ENCODE measurements around the gene ARMC9.
A peak's percentile ranks its signal among the peaks of the same experiment; 100 is the strongest.

The ARMC9 gene

GRCh38 chr2:231185050-231185725, 13.2 kb upstream of the ARMC9 start:
- DNase-seq (ENCODE audit: low read depth): no peak
- Histone ChIP-seq H3K36me3 (ENCODE audit: control insufficient read depth, insufficient read depth, low read length, severe bottlenecking) (no peaks in the 10 kb centered on the region), H3K4me1 (ENCODE audit: control insufficient read depth, insufficient read depth, low read length) (peaks cover 45% of the 10 kb centered on the region), H3K9me3 (ENCODE audit: control insufficient read depth, low read length) (no peaks in the 10 kb centered on the region), H3K9ac (ENCODE audit: low read length) (peak overlapping the region; percentile 12), H3K4me3 (ENCODE audit: low read length) (no peak overlapping the region), H3K27me3 (replicated peaks; ENCODE audit: control insufficient read depth, insufficient read depth, low read length) (no peaks in the 10 kb centered on the region)

- no peaks in the 10 kb centered on the region for H3K36me3 ChIP-seq (ENCODE audit: control insufficient read depth, insufficient read depth, low read length, severe bottlenecking)
- H3K4me1 ChIP-seq (ENCODE audit: control insufficient read depth, insufficient read depth, low read length): peaks cover 45% of the 10 kb centered on the region
- DNase-seq (ENCODE audit: low read depth): no peak
- peak overlapping the region; percentile 12 for H3K9ac ChIP-seq (ENCODE audit: low read length)
- no peak overlapping the region for H3K4me3 ChIP-seq (ENCODE audit: low read length)
- H3K9me3 ChIP-seq (ENCODE audit: control insufficient read depth, low read length): no peaks in the 10 kb centered on the region
- no peaks in the 10 kb centered on the region for H3K27me3 ChIP-seq (replicated peaks; ENCODE audit: control insufficient read depth, insufficient read depth, low read length)
Measured at GRCh38 chr2:231185886-231186285, 12.5 kb upstream of the ARMC9 start.

- H3K9me3 ChIP-seq (ENCODE audit: control insufficient read depth, low read length): no peaks in the 10 kb centered on the region
- H3K36me3 ChIP-seq (ENCODE audit: control insufficient read depth, insufficient read depth, low read length, severe bottlenecking): no peaks in the 10 kb centered on the region
- no peak overlapping the region for H3K9ac ChIP-seq (ENCODE audit: low read length)
- H3K4me1 ChIP-seq (ENCODE audit: control insufficient read depth, insufficient read depth, low read length): peaks cover 49% of the 10 kb centered on the region
- no peak for DNase-seq (ENCODE audit: low read depth)
- no peak overlapping the region for H3K4me3 ChIP-seq (ENCODE audit: low read length)
- no peaks in the 10 kb centered on the region for H3K27me3 ChIP-seq (replicated peaks; ENCODE audit: control insufficient read depth, insufficient read depth, low read length)
Measured at GRCh38 chr2:231186325-231186724, 12.1 kb upstream of the ARMC9 start.

- H3K9me3 ChIP-seq (ENCODE audit: control insufficient read depth, low read length): no peaks in the 10 kb centered on the region
- H3K4me3 ChIP-seq (ENCODE audit: low read length): no peak overlapping the region
- H3K4me1 ChIP-seq (ENCODE audit: control insufficient read depth, insufficient read depth, low read length): peaks cover 55% of the 10 kb centered on the region
- DNase-seq (ENCODE audit: low read depth): peak; percentile 24
- H3K27me3 ChIP-seq (replicated peaks; ENCODE audit: control insufficient read depth, insufficient read depth, low read length): no peaks in the 10 kb centered on the region
- no peaks in the 10 kb centered on the region for H3K36me3 ChIP-seq (ENCODE audit: control insufficient read depth, insufficient read depth, low read length, severe bottlenecking)
- H3K9ac ChIP-seq (ENCODE audit: low read length): peak overlapping the region; percentile 67
Measured at GRCh38 chr2:231187736-231188505, 10.5 kb upstream of the ARMC9 start.

- Histone ChIP-seq H3K27me3 (replicated peaks; ENCODE audit: control insufficient read depth, insufficient read depth, low read length) (no peaks in the 10 kb centered on the region), H3K4me1 (ENCODE audit: control insufficient read depth, insufficient read depth, low read length) (peaks cover 57% of the 10 kb centered on the region), H3K4me3 (ENCODE audit: low read length) (no peak overlapping the region), H3K9ac (ENCODE audit: low read length) (peak overlapping the region; percentile 43), H3K36me3 (ENCODE audit: control insufficient read depth, insufficient read depth, low read length, severe bottlenecking) (no peaks in the 10 kb centered on the region), H3K9me3 (ENCODE audit: control insufficient read depth, low read length) (no peaks in the 10 kb centered on the region)
- DNase-seq (ENCODE audit: low read depth): no peak
Measured at GRCh38 chr2:231188506-231189170, 9.8 kb upstream of the ARMC9 start.

GRCh38 chr2:231189171-231189530, 9.3 kb upstream of the ARMC9 start:
- DNase-seq (ENCODE audit: low read depth): no peak
- Histone ChIP-seq H3K27me3 (replicated peaks; ENCODE audit: control insufficient read depth, insufficient read depth, low read length) (no peaks in the 10 kb centered on the region), H3K36me3 (ENCODE audit: control insufficient read depth, insufficient read depth, low read length, severe bottlenecking) (no peaks in the 10 kb centered on the region), H3K4me3 (ENCODE audit: low read length) (no peak overlapping the region), H3K9me3 (ENCODE audit: control insufficient read depth, low read length) (no peaks in the 10 kb centered on the region), H3K9ac (ENCODE audit: low read length) (peak overlapping the region; percentile 88), H3K4me1 (ENCODE audit: control insufficient read depth, insufficient read depth, low read length) (peaks cover 57% of the 10 kb centered on the region)

- H3K36me3 ChIP-seq (ENCODE audit: control insufficient read depth, insufficient read depth, low read length, severe bottlenecking): no peaks in the 10 kb centered on the region
- no peak for DNase-seq (ENCODE audit: low read depth)
- H3K4me1 ChIP-seq (ENCODE audit: control insufficient read depth, insufficient read depth, low read length): peaks cover 57% of the 10 kb centered on the region
- H3K9ac ChIP-seq (ENCODE audit: low read length): peak overlapping the region; percentile 88
- H3K27me3 ChIP-seq (replicated peaks; ENCODE audit: control insufficient read depth, insufficient read depth, low read length): no peaks in the 10 kb centered on the region
- H3K9me3 ChIP-seq (ENCODE audit: control insufficient read depth, low read length): no peaks in the 10 kb centered on the region
- peak overlapping the region; percentile 73 for H3K4me3 ChIP-seq (ENCODE audit: low read length)
Measured at GRCh38 chr2:231189571-231190495, 8.6 kb upstream of the ARMC9 start.

GRCh38 chr2:231190531-231191197, 7.8 kb upstream of the ARMC9 start:
- Histone ChIP-seq H3K4me1 (ENCODE audit: control insufficient read depth, insufficient read depth, low read length) (peaks cover 54% of the 10 kb centered on the region), H3K9me3 (ENCODE audit: control insufficient read depth, low read length) (no peaks in the 10 kb centered on the region), H3K4me3 (ENCODE audit: low read length) (peak overlapping the region; percentile 73), H3K36me3 (ENCODE audit: control insufficient read depth, insufficient read depth, low read length, severe bottlenecking) (no peaks in the 10 kb centered on the region), H3K9ac (ENCODE audit: low read length) (peak overlapping the region; percentile 88), H3K27me3 (replicated peaks; ENCODE audit: control insufficient read depth, insufficient read depth, low read length) (no peaks in the 10 kb centered on the region)
- DNase-seq (ENCODE audit: low read depth): no peak

GRCh38 chr2:231191896-231192872, 6.2 kb upstream of the ARMC9 start:
- Histone ChIP-seq H3K36me3 (ENCODE audit: control insufficient read depth, insufficient read depth, low read length, severe bottlenecking) (no peaks in the 10 kb centered on the region), H3K4me1 (ENCODE audit: control insufficient read depth, insufficient read depth, low read length) (peaks cover 46% of the 10 kb centered on the region), H3K27me3 (replicated peaks; ENCODE audit: control insufficient read depth, insufficient read depth, low read length) (no peaks in the 10 kb centered on the region), H3K4me3 (ENCODE audit: low read length) (peak overlapping the region; percentile 14), H3K9ac (ENCODE audit: low read length) (peak overlapping the region; percentile 88), H3K9me3 (ENCODE audit: control insufficient read depth, low read length) (no peaks in the 10 kb centered on the region)
- peak; percentile 97 for DNase-seq (ENCODE audit: low read depth)

GRCh38 chr2:231193216-231193615, 5.2 kb upstream of the ARMC9 start:
- DNase-seq (ENCODE audit: low read depth): no peak
- Histone ChIP-seq H3K9ac (ENCODE audit: low read length) (peak overlapping the region; percentile 88), H3K27me3 (replicated peaks; ENCODE audit: control insufficient read depth, insufficient read depth, low read length) (no peaks in the 10 kb centered on the region), H3K36me3 (ENCODE audit: control insufficient read depth, insufficient read depth, low read length, severe bottlenecking) (no peaks in the 10 kb centered on the region), H3K9me3 (ENCODE audit: control insufficient read depth, low read length) (no peaks in the 10 kb centered on the region), H3K4me1 (ENCODE audit: control insufficient read depth, insufficient read depth, low read length) (peaks cover 41% of the 10 kb centered on the region), H3K4me3 (ENCODE audit: low read length) (no peak overlapping the region)
